ENCODE results near the gene PRKAR1B. TPM values are rescaled to one million over a fixed set of nuclear protein-coding genes. Genes with fewer than 3 reads are reported as not detected.

The PRKAR1B gene
- total RNA-seq, 2 experiments from 2014 or later, result 22.5 to 41.6 TPM

DNA sequence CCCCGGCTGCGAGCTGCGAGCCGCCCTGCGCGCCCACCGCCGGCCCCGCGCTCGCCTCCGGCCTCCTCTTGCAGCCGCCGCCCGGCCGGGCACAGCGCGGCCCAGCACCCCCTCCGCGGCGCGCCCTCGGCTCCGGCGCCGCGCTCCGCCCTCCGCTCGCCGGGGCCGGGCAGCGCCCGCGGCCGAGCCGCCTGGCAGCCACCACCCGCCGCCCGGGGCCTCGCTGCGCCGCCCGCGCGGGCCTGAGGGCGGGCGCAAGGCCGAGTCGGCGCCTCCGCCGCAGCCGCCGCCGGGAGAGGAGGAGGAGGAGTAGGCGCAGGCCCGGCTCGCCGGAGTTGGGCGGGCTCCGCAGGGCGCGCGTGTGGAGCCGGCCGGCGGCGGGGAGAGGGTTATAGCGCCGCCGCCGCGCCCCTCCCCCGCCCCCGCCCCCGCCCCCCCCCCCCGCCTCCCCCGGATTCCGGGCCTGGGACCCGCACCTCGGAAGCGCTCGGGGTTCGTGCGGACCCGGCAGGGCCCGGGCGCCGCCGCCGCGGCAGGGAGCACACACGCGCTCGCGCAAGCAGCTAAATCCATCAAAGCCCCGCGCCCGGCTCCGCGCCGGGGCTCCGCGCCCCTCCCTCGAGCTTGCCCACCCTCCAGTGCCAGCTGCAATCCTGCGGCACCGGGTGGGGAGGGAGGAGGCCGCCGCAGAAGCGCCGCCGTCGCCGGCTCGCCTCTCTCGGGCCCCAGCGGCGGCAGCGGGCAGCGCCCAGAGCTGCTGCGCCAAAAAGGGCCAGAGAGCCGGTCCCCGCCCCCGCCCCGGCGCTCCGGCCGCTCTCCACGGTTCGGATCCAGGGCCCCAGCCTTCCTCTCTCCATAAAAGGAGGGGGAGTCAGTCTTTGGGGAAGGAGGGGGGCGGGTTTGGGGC lies 207.3 kb downstream of the PRKAR1B start, which contains the start of gene PDGFA:
Gene PDGFA (minus strand): TSS at position 363 of the 907 bp plus-strand sequence. CDS start 845 bp downstream, outside the sequence.
- ChIA-PET POLR2A (no interaction called here), CTCF (ENCODE audit: unreplicated experiment) (no interaction called here)
- H3K4me1 ChIP-seq (ENCODE audit: insufficient read depth, low read length, poor library complexity, severe bottlenecking), result no peaks in the 10 kb centered on the region
- H3K79me2 ChIP-seq (ENCODE audit: insufficient read depth, low read depth, low read length), result no peaks in the 10 kb centered on the region
- H3K9me3 ChIP-seq (ENCODE audit: low read length), result no peaks in the 10 kb centered on the region
- no TSS peak for BruUV-seq (replicated peaks)
- H3K4me3 ChIP-seq (ENCODE audit: low read depth, low read length, poor library complexity, severe bottlenecking), result no peak within 1 kb of the TSS
- no peaks in the 10 kb centered on the region for H3K9me2 ChIP-seq (ENCODE audit: insufficient read depth, low read length)
- H2AFZ ChIP-seq (ENCODE audit: low read length), result no peak within 1 kb of the TSS
- H3K4me2 ChIP-seq (ENCODE audit: low read length), result no peak within 1 kb of the TSS
- H4K20me1 ChIP-seq (ENCODE audit: insufficient read depth, low read length), result no peaks in the 10 kb centered on the region; the same call in 1 of the 2 replicates
- intact Hi-C loops (cut with micrococcal nuclease; ENCODE audit: unreplicated experiment), result no loop called here
- no peak for DNase-seq (ENCODE audit: low spot score)
- H3K36me3 ChIP-seq (ENCODE audit: insufficient read depth, low read length), result no peaks in the 10 kb centered on the region
- no peak within 1 kb of the TSS for H3K27ac ChIP-seq (ENCODE audit: low read depth, low read length, poor library complexity, severe bottlenecking)
- TF ChIP-seq EZH2phosphoT487 (IDR thresholded peaks at IDR 0.05; ENCODE audit: borderline replicate concordance, low read depth, low read length), result no peak
- TF ChIP-seq, protein P1, sequence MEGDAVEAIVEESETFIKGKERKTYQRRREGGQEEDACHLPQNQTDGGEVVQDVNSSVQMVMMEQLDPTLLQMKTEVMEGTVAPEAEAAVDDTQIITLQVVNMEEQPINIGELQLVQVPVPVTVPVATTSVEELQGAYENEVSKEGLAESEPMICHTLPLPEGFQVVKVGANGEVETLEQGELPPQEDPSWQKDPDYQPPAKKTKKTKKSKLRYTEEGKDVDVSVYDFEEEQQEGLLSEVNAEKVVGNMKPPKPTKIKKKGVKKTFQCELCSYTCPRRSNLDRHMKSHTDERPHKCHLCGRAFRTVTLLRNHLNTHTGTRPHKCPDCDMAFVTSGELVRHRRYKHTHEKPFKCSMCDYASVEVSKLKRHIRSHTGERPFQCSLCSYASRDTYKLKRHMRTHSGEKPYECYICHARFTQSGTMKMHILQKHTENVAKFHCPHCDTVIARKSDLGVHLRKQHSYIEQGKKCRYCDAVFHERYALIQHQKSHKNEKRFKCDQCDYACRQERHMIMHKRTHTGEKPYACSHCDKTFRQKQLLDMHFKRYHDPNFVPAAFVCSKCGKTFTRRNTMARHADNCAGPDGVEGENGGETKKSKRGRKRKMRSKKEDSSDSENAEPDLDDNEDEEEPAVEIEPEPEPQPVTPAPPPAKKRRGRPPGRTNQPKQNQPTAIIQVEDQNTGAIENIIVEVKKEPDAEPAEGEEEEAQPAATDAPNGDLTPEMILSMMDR (conservative IDR thresholded peaks at IDR 0.05; ENCODE audit: low read length), result no peak

DNA sequence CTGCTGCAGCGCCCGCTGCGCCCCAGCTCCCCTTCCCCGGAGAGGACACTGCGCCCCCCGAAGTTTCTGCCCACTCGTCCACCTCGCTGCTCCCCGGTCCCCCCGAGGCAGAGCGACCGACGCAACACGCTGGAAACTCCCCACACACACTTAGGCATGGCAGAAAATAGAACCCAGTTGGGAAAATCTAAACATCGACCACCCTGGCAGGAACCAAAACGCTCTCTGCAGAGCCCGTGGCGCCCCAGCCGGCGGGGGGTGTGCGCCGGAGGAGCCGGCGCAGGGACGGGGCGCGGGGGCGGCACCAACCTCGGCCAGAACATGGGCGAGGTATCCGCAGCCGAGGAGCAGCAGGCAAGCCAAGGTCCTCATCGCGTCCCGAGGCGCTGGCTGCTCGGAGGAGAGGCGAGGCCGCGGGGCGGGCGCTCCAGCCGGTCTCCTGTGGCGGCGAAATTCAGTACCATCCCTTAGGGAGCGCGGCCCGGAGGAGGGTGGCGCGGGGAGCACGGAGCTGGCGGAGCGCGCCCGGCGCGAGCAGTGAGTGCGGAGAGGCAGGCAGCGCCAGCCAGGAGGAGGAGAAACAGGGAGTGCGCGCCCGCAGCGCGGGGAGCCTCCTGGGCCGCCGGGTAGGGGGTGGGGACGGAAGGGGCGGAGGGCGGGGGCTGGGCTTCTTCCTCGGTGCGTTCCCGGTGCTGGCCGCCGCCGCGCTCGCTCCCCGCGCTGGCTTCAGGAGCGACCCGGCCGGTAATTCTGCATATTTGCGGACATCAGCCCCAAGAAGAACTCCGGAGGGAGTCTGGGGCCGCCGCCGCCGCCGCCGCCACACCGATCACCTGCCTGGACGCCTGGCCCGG lies 208.2 kb downstream of the PRKAR1B start:
- Histone ChIP-seq H3K9me2 (ENCODE audit: insufficient read depth, low read length) (no peaks in the 10 kb centered on the region), H3K4me3 (ENCODE audit: low read depth, low read length, poor library complexity, severe bottlenecking) (no peak overlapping the region), H3K36me3 (ENCODE audit: insufficient read depth, low read length) (no peaks in the 10 kb centered on the region), H3K79me2 (ENCODE audit: insufficient read depth, low read depth, low read length) (no peaks in the 10 kb centered on the region), H3K9me3 (ENCODE audit: low read length) (no peaks in the 10 kb centered on the region), H3K4me1 (ENCODE audit: insufficient read depth, low read length, poor library complexity, severe bottlenecking) (no peaks in the 10 kb centered on the region), H3K4me2 (ENCODE audit: low read length) (no peak overlapping the region), H4K20me1 (ENCODE audit: insufficient read depth, low read length) (no peaks in the 10 kb centered on the region), H2AFZ (ENCODE audit: low read length) (no peak overlapping the region), H3K27ac (ENCODE audit: low read depth, low read length, poor library complexity, severe bottlenecking) (no peak overlapping the region)
- POLR2A ChIA-PET, result no interaction called here
- TF ChIP-seq EZH2phosphoT487 (IDR thresholded peaks at IDR 0.05; ENCODE audit: borderline replicate concordance, low read depth, low read length), result no peak
- TF ChIP-seq, protein P1 (conservative IDR thresholded peaks at IDR 0.05; ENCODE audit: low read length), result no peak
- CTCF ChIA-PET (ENCODE audit: unreplicated experiment), result no interaction called here
- no peak for DNase-seq (ENCODE audit: low spot score)
- intact Hi-C loops (cut with micrococcal nuclease; ENCODE audit: unreplicated experiment), result no loop called here
- no TSS peak for BruUV-seq (replicated peaks)
